ENCODE results near the gene AQP9. TPM values are rescaled to one million over a fixed set of nuclear protein-coding genes. Genes with fewer than 3 reads are reported as not detected.

Gene AQP9
- total and polyA plus RNA-seq, 7 donors: 0.49 to 2.8 (median 0.60) TPM; not detected in 2

DNA sequence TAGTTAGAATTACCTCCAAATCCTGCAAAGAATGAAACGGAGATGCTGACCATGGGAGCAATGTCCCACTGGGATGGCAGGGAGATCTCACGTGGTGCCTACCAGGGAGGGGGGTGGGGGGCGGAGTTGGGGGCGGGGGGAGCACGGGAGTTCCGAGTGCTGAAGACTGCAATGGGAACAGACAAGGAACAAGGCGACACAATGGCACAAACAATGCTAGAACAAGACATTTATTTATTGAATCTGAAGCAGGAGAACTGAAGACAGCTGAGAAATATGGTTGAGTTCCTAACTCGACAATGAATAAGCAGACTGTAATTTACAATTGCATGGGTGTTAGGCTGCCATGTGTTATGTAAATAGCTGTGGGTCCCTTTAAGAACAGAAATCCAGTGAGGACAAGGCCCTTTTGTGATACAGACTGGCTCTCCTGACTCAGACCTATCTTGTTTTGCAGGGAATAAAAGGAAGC is 91.2 kb downstream of the AQP9 start:
- intact Hi-C loops (cut with DNase I): loop anchor here (10.0 kb wide), 1 partner anchor 525 kb away; no protein-coding TSS in a partner anchor
- Histone ChIP-seq H3K27ac (no peak overlapping the region), H3K4me3 (no peak overlapping the region), H3K36me3 (no peaks in the 10 kb centered on the region), H3K4me1 (peaks cover 0 to 11% (median 7%) of the 10 kb centered on the region in 4 donors), H3K27me3 (no peaks in the 10 kb centered on the region), H3K9me3 (no peaks in the 10 kb centered on the region)
- WGBS, 2 donors: 11 to 26% methylated on average over 8 of the region's 8 CpGs
- TF ChIP-seq, protein P1, sequence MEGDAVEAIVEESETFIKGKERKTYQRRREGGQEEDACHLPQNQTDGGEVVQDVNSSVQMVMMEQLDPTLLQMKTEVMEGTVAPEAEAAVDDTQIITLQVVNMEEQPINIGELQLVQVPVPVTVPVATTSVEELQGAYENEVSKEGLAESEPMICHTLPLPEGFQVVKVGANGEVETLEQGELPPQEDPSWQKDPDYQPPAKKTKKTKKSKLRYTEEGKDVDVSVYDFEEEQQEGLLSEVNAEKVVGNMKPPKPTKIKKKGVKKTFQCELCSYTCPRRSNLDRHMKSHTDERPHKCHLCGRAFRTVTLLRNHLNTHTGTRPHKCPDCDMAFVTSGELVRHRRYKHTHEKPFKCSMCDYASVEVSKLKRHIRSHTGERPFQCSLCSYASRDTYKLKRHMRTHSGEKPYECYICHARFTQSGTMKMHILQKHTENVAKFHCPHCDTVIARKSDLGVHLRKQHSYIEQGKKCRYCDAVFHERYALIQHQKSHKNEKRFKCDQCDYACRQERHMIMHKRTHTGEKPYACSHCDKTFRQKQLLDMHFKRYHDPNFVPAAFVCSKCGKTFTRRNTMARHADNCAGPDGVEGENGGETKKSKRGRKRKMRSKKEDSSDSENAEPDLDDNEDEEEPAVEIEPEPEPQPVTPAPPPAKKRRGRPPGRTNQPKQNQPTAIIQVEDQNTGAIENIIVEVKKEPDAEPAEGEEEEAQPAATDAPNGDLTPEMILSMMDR (IDR thresholded peaks at IDR 0.05): no peak
- no peak for TF ChIP-seq POLR2AphosphoS5 (IDR thresholded peaks at IDR 0.05)
- TF ChIP-seq EP300 (IDR thresholded peaks at IDR 0.05): no peak
- no peak for TF ChIP-seq POLR2A (IDR thresholded peaks at IDR 0.05)
- no peak for DNase-seq

DNA sequence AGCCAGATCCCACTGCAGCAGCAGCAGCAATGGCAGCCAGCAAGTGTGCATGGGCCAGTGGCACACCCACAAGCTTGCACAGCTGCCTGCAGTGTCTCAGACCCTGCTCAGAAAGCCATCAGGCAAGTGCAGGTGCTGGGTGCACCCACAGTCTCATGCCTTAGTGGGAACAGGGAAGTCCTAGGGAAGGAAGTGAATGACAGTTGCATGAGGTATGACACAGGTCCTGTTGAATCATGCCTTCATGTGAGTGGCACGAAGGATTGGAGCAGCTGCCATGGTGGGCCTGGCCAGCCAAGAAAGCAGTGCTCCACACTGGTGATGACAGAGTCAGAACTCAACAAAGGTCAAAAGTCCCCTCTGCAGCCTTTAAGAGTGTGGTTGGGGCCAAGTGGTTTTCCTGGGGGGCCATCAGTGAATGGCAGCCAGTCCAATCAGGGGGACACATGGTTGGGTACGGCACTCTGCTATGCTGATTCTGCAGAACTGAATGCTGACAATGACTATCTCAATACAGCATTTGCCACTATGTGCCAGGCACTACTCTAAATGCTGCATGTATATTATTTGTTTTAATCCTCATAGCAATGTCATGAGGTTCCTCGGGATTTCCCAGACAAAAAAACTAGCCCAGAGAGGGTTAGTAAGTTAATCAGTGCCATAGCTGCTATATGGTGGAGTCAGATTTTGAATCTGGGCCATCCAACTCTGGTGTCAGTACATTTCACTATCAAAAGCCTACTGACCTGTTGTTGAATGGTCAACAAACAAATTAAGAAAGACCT is 94.3 kb downstream of the AQP9 start:
- Histone ChIP-seq H3K4me1 (peaks cover 0 to 11% (median 7%) of the 10 kb centered on the region in 4 donors), H3K4me3 (no peak overlapping the region), H3K27ac (no peak overlapping the region), H3K27me3 (no peaks in the 10 kb centered on the region), H3K36me3 (no peaks in the 10 kb centered on the region), H3K9me3 (no peaks in the 10 kb centered on the region)
- TF ChIP-seq POLR2AphosphoS5 (IDR thresholded peaks at IDR 0.05): no peak
- TF ChIP-seq, protein P1 (IDR thresholded peaks at IDR 0.05): no peak
- TF ChIP-seq EP300 (IDR thresholded peaks at IDR 0.05): no peak
- 79 to 93% methylated on average over 3 of the region's 3 CpGs for WGBS, 2 donors
- no peak for DNase-seq
- intact Hi-C loops (cut with DNase I): no loop called here

DNA sequence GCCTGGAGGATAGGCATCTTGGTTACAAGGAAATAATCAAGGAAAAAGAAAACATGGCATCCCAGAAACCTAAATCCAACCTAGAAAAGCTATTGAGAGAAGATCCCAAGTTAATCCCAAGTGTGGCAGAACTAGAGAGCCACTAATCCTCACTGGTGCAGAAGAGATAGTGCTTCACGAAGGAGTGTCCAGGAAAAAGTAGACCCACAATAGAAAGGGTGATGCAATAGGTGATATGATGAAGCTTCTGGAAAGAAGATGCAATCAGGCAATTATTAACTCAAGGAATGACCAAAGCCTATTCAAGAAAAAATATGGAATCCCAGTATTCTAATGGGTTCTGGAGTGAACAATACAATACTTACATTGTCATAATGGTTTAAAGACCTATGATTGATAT is 95.2 kb downstream of the AQP9 start:
- no peaks in the 10 kb centered on the region for H3K9me3 ChIP-seq
- TF ChIP-seq POLR2A (IDR thresholded peaks at IDR 0.05) (no peak), EP300 (IDR thresholded peaks at IDR 0.05) (no peak), POLR2AphosphoS5 (IDR thresholded peaks at IDR 0.05) (no peak)
- TF ChIP-seq, protein P1 (IDR thresholded peaks at IDR 0.05): no peak
- 93 to 95% methylated on average over 1 of the region's 1 CpG for WGBS, 2 donors
- intact Hi-C loops (cut with DNase I): no loop called here
- H3K27me3 ChIP-seq: no peaks in the 10 kb centered on the region
- no peak for DNase-seq
- peaks cover 0 to 7% (median 6%) of the 10 kb centered on the region in 4 donors for H3K4me1 ChIP-seq
- H3K36me3 ChIP-seq: no peaks in the 10 kb centered on the region
- no peak overlapping the region for H3K27ac ChIP-seq
- H3K4me3 ChIP-seq: no peak overlapping the region

Small RNAs within 50 kb of the gene (small RNA-seq; reads per million reads assigned to genes)
- gene MTCO3P23: 0 reads per million in 3 donors

Other genes with a start within 250 kb of the AQP9 start
- gene ALDH1A2, start 72.7 kb upstream of the AQP9 start, total RNA-seq: 10 to 100 TPM in 1 of 4 donors, 1 to 10 TPM in 3; 1.9 to 12.5 (median 7.0) TPM
- 1 to 10 TPM; 1.2 to 4.4 (median 2.1) TPM for gene ALDH1A2, start 72.7 kb upstream of the AQP9 start, polyA plus RNA-seq

All from sigmoid colon (tissue), 7 donors.